GM18511 (cell line): ENCODE data around the gene ATP5MG.
"Not testable (repeated sequence)": the region's sequence is repeated elsewhere in the genome, so short reads cannot be mapped to it uniquely, and the experiment has no call there.

Experiments used
- ATAC-seq: cut with Tn5 transposase; IDR thresholded peaks from one replicate; pipeline ENCODE4 v1.9.1; 2021; ENCODE audit warnings: mild to moderate bottlenecking, moderate library complexity; ENCODE audit not compliant: unreplicated experiment

The ATP5MG gene

GRCh38 chr11:118401151-118401879, at the start of gene ATP5MG:
Gene ATP5MG, plus strand, starts transcription at chr11:118401606. Its CDS starts 60 bp downstream, at chr11:118401666.
- peak; percentile 72 for ATAC-seq

- no peak for ATAC-seq
These were observed 48.2 kb upstream of the ATP5MG start for GRCh38 chr11:118353084-118353710.

- no peak for ATAC-seq
These were observed 43.3 kb upstream of the ATP5MG start for GRCh38 chr11:118358071-118358470.

GRCh38 chr11:118359295-118359958, 42.0 kb upstream of the ATP5MG start, which contains the start of gene UBE4A:
Gene UBE4A, plus strand, starts transcription at chr11:118359600. Its CDS starts 5,481 bp downstream, at chr11:118365081.
- peak; percentile 89 for ATAC-seq

GRCh38 chr11:118364956-118365615, 36.3 kb upstream of the ATP5MG start:
- no peak for ATAC-seq

GRCh38 chr11:118366287-118366686, 35.1 kb upstream of the ATP5MG start:
- ATAC-seq = no peak

- no peak for ATAC-seq
These were observed 30.6 kb upstream of the ATP5MG start for GRCh38 chr11:118370774-118371173.

GRCh38 chr11:118373263-118373662, 28.1 kb upstream of the ATP5MG start:
- ATAC-seq = no peak

GRCh38 chr11:118373871-118374270, 27.5 kb upstream of the ATP5MG start:
- no peak for ATAC-seq

GRCh38 chr11:118374729-118375128, 26.7 kb upstream of the ATP5MG start:
- ATAC-seq = no peak

GRCh38 chr11:118375978-118376377, 25.4 kb upstream of the ATP5MG start:
- no peak for ATAC-seq

GRCh38 chr11:118379497-118379896, 21.9 kb upstream of the ATP5MG start:
- ATAC-seq = no peak

- ATAC-seq = no peak
These were observed 20.8 kb upstream of the ATP5MG start for GRCh38 chr11:118380571-118380970.

GRCh38 chr11:118382954-118383353, 18.5 kb upstream of the ATP5MG start:
- no peak for ATAC-seq

- no peak for ATAC-seq
These were observed 17.7 kb upstream of the ATP5MG start for GRCh38 chr11:118383657-118384056.

- no peak for ATAC-seq
These were observed 5.3 kb upstream of the ATP5MG start for GRCh38 chr11:118396097-118396501.

- no peak for ATAC-seq
These were observed 4.0 kb upstream of the ATP5MG start for GRCh38 chr11:118397448-118397847.

GRCh38 chr11:118398791-118399559, 2.4 kb upstream of the ATP5MG start:
- ATAC-seq = no peak

- peak; percentile 12 for ATAC-seq
These were observed 629 bp downstream of the ATP5MG start for GRCh38 chr11:118401880-118402590.

- not testable (repeated sequence) for ATAC-seq
These were observed 1.2 kb downstream of the ATP5MG start for GRCh38 chr11:118402594-118402993.
